ENCODE results near the gene CFAP90.

The CFAP90 gene

GRCh38 chr5:7816535-7816901 lies 34.4 kb downstream of the CFAP90 start:
- no peak for DNase-seq

- peak; percentile 41 for DNase-seq
These were observed 34.9 kb downstream of the CFAP90 start for GRCh38 chr5:7815892-7816534.

- no peak for DNase-seq
These were observed 36.1 kb downstream of the CFAP90 start for GRCh38 chr5:7814816-7815215.

- no peak for DNase-seq
These were observed 37.4 kb downstream of the CFAP90 start for GRCh38 chr5:7813576-7813975.

GRCh38 chr5:7813007-7813406 lies 37.9 kb downstream of the CFAP90 start:
- no peak for DNase-seq

GRCh38 chr5:7811715-7812114 lies 39.2 kb downstream of the CFAP90 start:
- no peak for DNase-seq

- DNase-seq, result no peak
These were observed 41.9 kb downstream of the CFAP90 start for GRCh38 chr5:7808998-7809397.

GRCh38 chr5:7805379-7805778 lies 45.6 kb downstream of the CFAP90 start:
- no peak for DNase-seq

- DNase-seq, result no peak
These were observed 47.0 kb downstream of the CFAP90 start for GRCh38 chr5:7803937-7804336.

- no peak for DNase-seq
These were observed 48.1 kb downstream of the CFAP90 start for GRCh38 chr5:7802855-7803254.

GRCh38 chr5:7801891-7802614 lies 48.9 kb downstream of the CFAP90 start:
- no peak for DNase-seq

GRCh38 chr5:7795306-7795705 lies 55.6 kb downstream of the CFAP90 start:
- DNase-seq, result no peak

GRCh38 chr5:7794823-7795222 lies 56.1 kb downstream of the CFAP90 start:
- no peak for DNase-seq

GRCh38 chr5:7794311-7794710 lies 56.6 kb downstream of the CFAP90 start:
- DNase-seq, result no peak

GRCh38 chr5:7793895-7794294 lies 57.0 kb downstream of the CFAP90 start:
- no peak for DNase-seq

- no peak for DNase-seq
These were observed 61.4 kb downstream of the CFAP90 start for GRCh38 chr5:7789567-7789966.

GRCh38 chr5:7787770-7788169 lies 63.2 kb downstream of the CFAP90 start:
- DNase-seq, result no peak

- no peak for DNase-seq
These were observed 66.1 kb downstream of the CFAP90 start for GRCh38 chr5:7784683-7785380.

- no peak for DNase-seq
These were observed 69.0 kb downstream of the CFAP90 start for GRCh38 chr5:7781899-7782298.
